Measurements from ENCODE around the gene MBOAT7.
A peak's percentile ranks its signal among the peaks of the same experiment; 100 is the strongest.
"Not testable (repeated sequence)": the region's sequence is repeated elsewhere in the genome, so short reads cannot be mapped to it uniquely, and the experiment has no call there.

Gene MBOAT7

GRCh38 chr19:54188215-54188871, 1.0 kb downstream of the MBOAT7 start:
- no peak for DNase-seq

GRCh38 chr19:54186934-54187381, 2.4 kb downstream of the MBOAT7 start:
- no peak for DNase-seq

- no peak for DNase-seq
Measured at GRCh38 chr19:54186351-54186750, 3.0 kb downstream of the MBOAT7 start.

GRCh38 chr19:54183431-54183830, 5.9 kb downstream of the MBOAT7 start:
- DNase-seq = no peak

GRCh38 chr19:54181894-54182293, 7.5 kb downstream of the MBOAT7 start:
- DNase-seq = not testable (repeated sequence)

- DNase-seq = no peak
Measured at GRCh38 chr19:54180691-54181091, 8.7 kb downstream of the MBOAT7 start.

- peak; percentile 90 for DNase-seq
Measured at GRCh38 chr19:54179921-54180461, 9.4 kb downstream of the MBOAT7 start.

- no peak for DNase-seq
Measured at GRCh38 chr19:54179262-54179852, 10.0 kb downstream of the MBOAT7 start.

- DNase-seq = peak; percentile 54
Measured at GRCh38 chr19:54178581-54179261, 10.7 kb downstream of the MBOAT7 start.

- no peak for DNase-seq
Measured at GRCh38 chr19:54173951-54174834, 15.2 kb downstream of the MBOAT7 start.

GRCh38 chr19:54173359-54173699, 16.1 kb downstream of the MBOAT7 start:
- no peak for DNase-seq

GRCh38 chr19:54172471-54173358, 16.7 kb downstream of the MBOAT7 start, which contains the start of gene TMC4:
Gene TMC4, minus strand, starts transcription at chr19:54173160. Its CDS starts 43 bp downstream, at chr19:54173117.
- peak; percentile 89 for DNase-seq

- not testable (repeated sequence) for DNase-seq
Measured at GRCh38 chr19:54171736-54172431, 17.5 kb downstream of the MBOAT7 start.

GRCh38 chr19:54169149-54169740, 20.1 kb downstream of the MBOAT7 start:
- DNase-seq = no peak

- DNase-seq = peak; percentile 66
Measured at GRCh38 chr19:54168174-54168917, 21.0 kb downstream of the MBOAT7 start.

GRCh38 chr19:54165222-54165621, 24.2 kb downstream of the MBOAT7 start:
- DNase-seq = no peak

- DNase-seq = no peak
Measured at GRCh38 chr19:54164369-54165068, 24.9 kb downstream of the MBOAT7 start.

- no peak for DNase-seq
Measured at GRCh38 chr19:54162884-54163283, 26.5 kb downstream of the MBOAT7 start.

- no peak for DNase-seq
Measured at GRCh38 chr19:54162241-54162805, 27.1 kb downstream of the MBOAT7 start.

Measured in NCI-H510A (cell line).